Measurements from ENCODE around the gene SPRR5. TPM values are rescaled to one million over a fixed set of nuclear protein-coding genes. Genes with fewer than 3 reads are reported as not detected.

The SPRR5 gene
- total RNA-seq, 6 experiments from 2014 or later: not detected

- H3K4me3 ChIP-seq: no peak overlapping the region
- TF ChIP-seq POLR2A (IDR thresholded peaks at IDR 0.05): no peak
- TF ChIP-seq, protein P1, sequence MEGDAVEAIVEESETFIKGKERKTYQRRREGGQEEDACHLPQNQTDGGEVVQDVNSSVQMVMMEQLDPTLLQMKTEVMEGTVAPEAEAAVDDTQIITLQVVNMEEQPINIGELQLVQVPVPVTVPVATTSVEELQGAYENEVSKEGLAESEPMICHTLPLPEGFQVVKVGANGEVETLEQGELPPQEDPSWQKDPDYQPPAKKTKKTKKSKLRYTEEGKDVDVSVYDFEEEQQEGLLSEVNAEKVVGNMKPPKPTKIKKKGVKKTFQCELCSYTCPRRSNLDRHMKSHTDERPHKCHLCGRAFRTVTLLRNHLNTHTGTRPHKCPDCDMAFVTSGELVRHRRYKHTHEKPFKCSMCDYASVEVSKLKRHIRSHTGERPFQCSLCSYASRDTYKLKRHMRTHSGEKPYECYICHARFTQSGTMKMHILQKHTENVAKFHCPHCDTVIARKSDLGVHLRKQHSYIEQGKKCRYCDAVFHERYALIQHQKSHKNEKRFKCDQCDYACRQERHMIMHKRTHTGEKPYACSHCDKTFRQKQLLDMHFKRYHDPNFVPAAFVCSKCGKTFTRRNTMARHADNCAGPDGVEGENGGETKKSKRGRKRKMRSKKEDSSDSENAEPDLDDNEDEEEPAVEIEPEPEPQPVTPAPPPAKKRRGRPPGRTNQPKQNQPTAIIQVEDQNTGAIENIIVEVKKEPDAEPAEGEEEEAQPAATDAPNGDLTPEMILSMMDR (IDR thresholded peaks at IDR 0.05): no peak
- no peaks in the 10 kb centered on the region for H3K36me3 ChIP-seq
- H3K4me1 ChIP-seq: no peaks in the 10 kb centered on the region
- WGBS (ENCODE audit: insufficient coverage, low coverage, low lambda C conversion rate, missing lambda C conversion rate): 41% methylated on average over 7 of the region's 7 CpGs
- no peaks in the 10 kb centered on the region for H3K9me3 ChIP-seq
- ATAC-seq (no peak), DNase-seq (no peak)
- H3K27ac ChIP-seq: no peak overlapping the region
- H3K27me3 ChIP-seq: no peaks in the 10 kb centered on the region
- intact Hi-C loops (cut with DNase I): no loop called here
Observed at GRCh38 chr1:152997901-152998300, 50.9 kb downstream of the SPRR5 start.

GRCh38 chr1:152998476-152998875, 51.5 kb downstream of the SPRR5 start:
- TF ChIP-seq POLR2A (IDR thresholded peaks at IDR 0.05): no peak
- TF ChIP-seq, protein P1 (IDR thresholded peaks at IDR 0.05): no peak
- intact Hi-C loops (cut with DNase I): no loop called here
- Histone ChIP-seq H3K9me3 (no peaks in the 10 kb centered on the region), H3K4me1 (no peaks in the 10 kb centered on the region), H3K4me3 (no peak overlapping the region), H3K27ac (no peak overlapping the region), H3K36me3 (no peaks in the 10 kb centered on the region), H3K27me3 (no peaks in the 10 kb centered on the region)
- DNase-seq (no peak), ATAC-seq (no peak)
- WGBS (ENCODE audit: insufficient coverage, low coverage, low lambda C conversion rate, missing lambda C conversion rate): 68% methylated on average over 3 of the region's 4 CpGs

Small RNAs within 50 kb of the gene (small RNA-seq; reads per million reads assigned to genes)
- gene SPRR1A: 0 reads per million in 2 experiments

Other genes starting within 250 kb of the SPRR5 start
- not detected for gene LCE2A, start 248.9 kb upstream of the SPRR5 start, total RNA-seq
- gene LCE4A, start 239.0 kb upstream of the SPRR5 start, total RNA-seq: not detected
- not detected for gene KPRP, start 189.2 kb upstream of the SPRR5 start, total RNA-seq
- not detected for gene LCE1F, start 172.1 kb upstream of the SPRR5 start, total RNA-seq
- not detected for gene LCE1E, start 160.9 kb upstream of the SPRR5 start, total RNA-seq
- gene LCE1D, start 150.5 kb upstream of the SPRR5 start, total RNA-seq: not detected
- gene LCE1C, start 140.6 kb upstream of the SPRR5 start, total RNA-seq: not detected
- not detected for gene LCE1B, start 135.2 kb upstream of the SPRR5 start, total RNA-seq
- gene LCE1A, start 119.7 kb upstream of the SPRR5 start, total RNA-seq: not detected
- gene LCE6A, start 104.3 kb upstream of the SPRR5 start, total RNA-seq: not detected
- not detected for gene LCE7A, start 87.2 kb upstream of the SPRR5 start, total RNA-seq
- gene SMCP, start 68.9 kb upstream of the SPRR5 start, total RNA-seq: not detected
- not detected for gene IVL, start 38.7 kb upstream of the SPRR5 start, total RNA-seq
- gene SPRR4, start 23.4 kb downstream of the SPRR5 start, total RNA-seq: not detected
- gene SPRR1A, start 36.9 kb downstream of the SPRR5 start, total RNA-seq: not detected
- under 1 TPM in 1 of 6 experiments, not detected in 5; 0.31 TPM for gene SPRR3, start 54.5 kb downstream of the SPRR5 start, total RNA-seq
- not detected for gene SPRR1B, start 84.0 kb downstream of the SPRR5 start, total RNA-seq
- gene SPRR2D, start 93.9 kb downstream of the SPRR5 start, total RNA-seq: not detected
- under 1 TPM in 1 of 6 experiments, not detected in 5; 0.40 TPM for gene SPRR2A, start 110.3 kb downstream of the SPRR5 start, total RNA-seq
- gene SPRR2B, start 124.4 kb downstream of the SPRR5 start, total RNA-seq: not detected
- gene SPRR2E, start 147.3 kb downstream of the SPRR5 start, total RNA-seq: not detected
- not detected for gene SPRR2F, start 166.3 kb downstream of the SPRR5 start, total RNA-seq
- not detected for gene SPRR2G, start 203.7 kb downstream of the SPRR5 start, total RNA-seq